Gastroesophageal sphincter (tissue), 3 donors: ENCODE measurements around the gene CFAP68.

Experiments
- EP300 ChIP-seq: sonication (generic); formaldehyde crosslinking; IDR thresholded peaks from one replicate; pipeline ENCODE4 v1.6.1; 2017; ENCODE audit warnings: antibody characterized with exemption, mild to moderate bottlenecking
- TF ChIP-seq, protein P1 (sequence below), 4 experiments: fragments of 200-600 bp in 2 of 4; fragments of 450-650 bp in 2 of 4; sonication (generic) in 1 of 4; IDR thresholded peaks; one replicate each; pipeline ENCODE4 v1.5.1; 2017 to 2019; ENCODE audit warnings: antibody characterized with exemption in 4 of 4, mild to moderate bottlenecking in 2 of 4, moderate library complexity in 2 of 4

DNA sequence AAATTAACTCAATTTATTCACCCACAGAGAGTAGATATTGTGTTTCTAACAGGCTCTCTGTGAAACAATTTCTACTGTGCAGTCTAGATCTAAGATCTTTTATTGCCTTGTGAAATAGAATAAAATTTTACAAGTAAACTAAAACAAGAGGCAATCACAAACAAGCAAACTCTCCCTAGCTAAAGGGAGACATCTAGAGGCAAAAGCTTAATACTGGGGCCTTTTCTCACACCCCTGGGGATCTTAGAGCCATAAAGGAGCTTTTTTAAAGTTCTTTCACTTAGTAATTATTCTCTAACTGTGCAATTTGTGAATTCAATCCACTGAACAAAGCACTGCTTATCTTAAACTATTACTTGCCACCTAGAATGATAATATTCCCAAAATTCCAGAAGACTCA lies 27.7 kb upstream of the CFAP68 start:
- TF ChIP-seq, protein P1, sequence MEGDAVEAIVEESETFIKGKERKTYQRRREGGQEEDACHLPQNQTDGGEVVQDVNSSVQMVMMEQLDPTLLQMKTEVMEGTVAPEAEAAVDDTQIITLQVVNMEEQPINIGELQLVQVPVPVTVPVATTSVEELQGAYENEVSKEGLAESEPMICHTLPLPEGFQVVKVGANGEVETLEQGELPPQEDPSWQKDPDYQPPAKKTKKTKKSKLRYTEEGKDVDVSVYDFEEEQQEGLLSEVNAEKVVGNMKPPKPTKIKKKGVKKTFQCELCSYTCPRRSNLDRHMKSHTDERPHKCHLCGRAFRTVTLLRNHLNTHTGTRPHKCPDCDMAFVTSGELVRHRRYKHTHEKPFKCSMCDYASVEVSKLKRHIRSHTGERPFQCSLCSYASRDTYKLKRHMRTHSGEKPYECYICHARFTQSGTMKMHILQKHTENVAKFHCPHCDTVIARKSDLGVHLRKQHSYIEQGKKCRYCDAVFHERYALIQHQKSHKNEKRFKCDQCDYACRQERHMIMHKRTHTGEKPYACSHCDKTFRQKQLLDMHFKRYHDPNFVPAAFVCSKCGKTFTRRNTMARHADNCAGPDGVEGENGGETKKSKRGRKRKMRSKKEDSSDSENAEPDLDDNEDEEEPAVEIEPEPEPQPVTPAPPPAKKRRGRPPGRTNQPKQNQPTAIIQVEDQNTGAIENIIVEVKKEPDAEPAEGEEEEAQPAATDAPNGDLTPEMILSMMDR (IDR thresholded peaks at IDR 0.05) = peak in 1 of 4 experiments; percentile 11
- TF ChIP-seq EP300 = no peak
